GM12874 (cell line): ENCODE measurements around the gene RPL36.

Experiments
- TF ChIP-seq, protein P1 (sequence below): IDR thresholded peaks from 2 replicates; pipeline ENCODE4 v1.5.1; 2011; ENCODE audit warnings: low read depth, mild to moderate bottlenecking, control low read depth, low read length, moderate library complexity; ENCODE audit not compliant: insufficient read depth

Gene RPL36

DNA sequence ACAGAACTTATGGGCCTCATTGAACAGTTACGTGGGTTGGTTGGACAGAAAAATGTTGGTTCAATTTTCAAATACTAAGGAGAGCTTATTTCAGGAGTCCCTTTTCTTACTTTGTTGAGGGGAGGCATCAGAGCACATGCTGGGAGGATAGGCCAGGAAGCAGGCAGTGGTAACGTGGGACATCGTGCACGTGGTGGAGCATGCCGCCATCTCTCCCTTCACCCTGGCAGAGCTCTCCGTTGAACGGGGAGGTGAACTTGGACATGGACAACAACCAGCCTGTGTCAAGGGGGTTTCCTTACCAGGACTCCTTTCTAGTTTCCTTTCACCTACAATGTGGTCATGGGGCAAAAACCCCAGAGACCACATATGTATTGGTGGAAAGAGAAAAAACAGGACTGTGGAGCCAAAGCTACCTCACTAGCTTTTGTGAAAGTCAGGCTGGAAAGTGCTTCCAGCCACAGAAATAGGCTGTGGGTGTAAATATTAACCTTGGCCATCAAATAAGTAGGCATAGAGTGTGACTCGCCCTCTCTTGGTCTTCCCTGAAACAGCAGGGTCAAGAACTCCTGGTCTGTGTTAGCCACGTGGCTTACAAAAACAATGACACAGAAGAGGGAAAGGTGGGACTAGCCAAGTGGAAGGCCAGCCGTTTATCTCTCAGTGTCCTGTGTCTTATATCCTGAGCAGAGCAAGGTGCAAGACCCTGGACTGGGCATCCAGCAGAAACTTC is 24.1 kb upstream of the RPL36 start:
- TF ChIP-seq, protein P1, sequence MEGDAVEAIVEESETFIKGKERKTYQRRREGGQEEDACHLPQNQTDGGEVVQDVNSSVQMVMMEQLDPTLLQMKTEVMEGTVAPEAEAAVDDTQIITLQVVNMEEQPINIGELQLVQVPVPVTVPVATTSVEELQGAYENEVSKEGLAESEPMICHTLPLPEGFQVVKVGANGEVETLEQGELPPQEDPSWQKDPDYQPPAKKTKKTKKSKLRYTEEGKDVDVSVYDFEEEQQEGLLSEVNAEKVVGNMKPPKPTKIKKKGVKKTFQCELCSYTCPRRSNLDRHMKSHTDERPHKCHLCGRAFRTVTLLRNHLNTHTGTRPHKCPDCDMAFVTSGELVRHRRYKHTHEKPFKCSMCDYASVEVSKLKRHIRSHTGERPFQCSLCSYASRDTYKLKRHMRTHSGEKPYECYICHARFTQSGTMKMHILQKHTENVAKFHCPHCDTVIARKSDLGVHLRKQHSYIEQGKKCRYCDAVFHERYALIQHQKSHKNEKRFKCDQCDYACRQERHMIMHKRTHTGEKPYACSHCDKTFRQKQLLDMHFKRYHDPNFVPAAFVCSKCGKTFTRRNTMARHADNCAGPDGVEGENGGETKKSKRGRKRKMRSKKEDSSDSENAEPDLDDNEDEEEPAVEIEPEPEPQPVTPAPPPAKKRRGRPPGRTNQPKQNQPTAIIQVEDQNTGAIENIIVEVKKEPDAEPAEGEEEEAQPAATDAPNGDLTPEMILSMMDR, result no peak

GRCh38 chr19:5666921-5667610 is 23.0 kb upstream of the RPL36 start:
- TF ChIP-seq, protein P1, result no peak

GRCh38 chr19:5667751-5668271 is 22.3 kb upstream of the RPL36 start:
- TF ChIP-seq, protein P1, result no peak

DNA sequence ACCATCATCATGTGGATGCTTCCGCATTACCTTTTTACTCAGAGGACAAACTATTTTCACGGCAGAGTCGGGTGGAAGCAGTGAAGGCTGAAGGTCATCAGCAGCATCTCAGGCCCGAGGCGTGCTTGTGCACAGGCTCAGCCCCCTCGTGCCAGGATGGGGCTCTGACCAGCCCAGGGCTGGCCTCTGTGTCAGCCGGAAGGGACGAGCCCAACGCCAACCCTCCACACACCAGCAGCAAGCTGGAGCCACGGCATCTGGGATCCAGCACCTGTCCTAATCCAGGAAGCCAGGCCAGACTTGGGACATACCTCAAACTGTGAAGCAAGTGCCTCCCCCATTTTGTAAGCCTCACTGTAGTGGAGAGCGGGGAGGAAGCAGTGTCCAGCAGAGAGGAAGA is 20.9 kb upstream of the RPL36 start:
- TF ChIP-seq, protein P1, result no peak

GRCh38 chr19:5671600-5671999 is 18.5 kb upstream of the RPL36 start:
- TF ChIP-seq, protein P1, result no peak

- TF ChIP-seq, protein P1, result no peak
Observed at GRCh38 chr19:5672708-5673459, 17.2 kb upstream of the RPL36 start.

DNA sequence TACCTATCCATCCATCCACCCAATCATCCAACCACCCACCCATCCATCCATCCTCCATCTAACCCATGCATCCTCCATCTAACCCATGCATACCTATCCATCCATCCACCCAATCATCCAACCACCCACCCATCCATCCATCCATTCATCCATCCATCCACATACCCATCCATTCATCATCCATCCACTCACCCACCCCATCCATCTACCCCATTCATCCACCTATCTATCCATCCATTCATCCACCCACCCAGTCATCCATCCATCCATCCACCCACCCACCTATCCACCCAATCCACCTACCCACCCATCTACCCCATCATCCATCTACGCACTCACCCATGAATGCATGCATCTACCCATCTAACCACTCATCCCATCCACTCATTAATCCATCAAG is 16.3 kb upstream of the RPL36 start:
- TF ChIP-seq, protein P1, result no peak
